ENCODE measurements around the gene STX8. TPM values are rescaled to one million over a fixed set of nuclear protein-coding genes. Genes with fewer than 3 reads are reported as not detected.

The STX8 gene
- polyA plus RNA-seq, 1 donor from 2014 or later, result 142 TPM

DNA sequence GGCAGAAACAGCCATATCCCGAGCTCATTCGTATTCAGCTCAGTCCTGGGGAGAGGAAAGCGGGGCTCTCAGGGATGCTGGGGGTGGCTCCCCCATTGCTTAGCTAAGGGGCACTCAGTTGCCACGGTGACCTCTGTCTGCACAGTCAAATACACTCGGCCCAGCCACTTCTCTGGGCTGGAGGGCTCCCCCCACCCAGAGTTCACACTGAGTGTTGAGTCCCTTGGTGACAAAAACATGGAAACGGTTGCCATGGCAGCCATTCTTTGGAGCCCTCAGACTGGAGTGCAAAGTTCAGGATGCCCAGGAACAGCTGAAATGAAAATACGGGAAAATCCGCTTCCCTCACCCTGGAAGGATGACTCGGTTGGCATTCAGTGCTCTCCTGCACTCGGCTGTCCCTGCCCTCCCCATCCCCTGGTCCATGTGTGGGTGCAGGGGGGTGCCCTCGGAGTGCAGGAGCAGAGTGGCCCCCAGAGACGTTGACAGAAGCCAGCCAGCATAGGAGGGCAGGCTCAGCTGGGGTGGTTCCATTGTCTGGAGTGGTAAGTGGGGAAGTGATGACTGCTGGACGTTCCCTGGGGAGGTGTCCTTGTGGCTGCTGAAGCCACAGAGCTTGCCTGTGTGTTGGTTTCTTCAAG is 337.8 kb downstream of the STX8 start:
- Mint-ChIP-seq H3K27ac (peak overlapping the region in 1 of 3 donors; percentile 84), H3K4me3 (peak overlapping the region in 2 of 4 donors; percentile 43 to 83), H3K27me3 (peaks cover 5% of the 10 kb centered on the region), H3K4me1 (peaks cover 1 to 6% (median 4%) of the 10 kb centered on the region in 3 donors), H3K9me3 (no peaks in the 10 kb centered on the region), H3K36me3 (no peaks in the 10 kb centered on the region)

DNA sequence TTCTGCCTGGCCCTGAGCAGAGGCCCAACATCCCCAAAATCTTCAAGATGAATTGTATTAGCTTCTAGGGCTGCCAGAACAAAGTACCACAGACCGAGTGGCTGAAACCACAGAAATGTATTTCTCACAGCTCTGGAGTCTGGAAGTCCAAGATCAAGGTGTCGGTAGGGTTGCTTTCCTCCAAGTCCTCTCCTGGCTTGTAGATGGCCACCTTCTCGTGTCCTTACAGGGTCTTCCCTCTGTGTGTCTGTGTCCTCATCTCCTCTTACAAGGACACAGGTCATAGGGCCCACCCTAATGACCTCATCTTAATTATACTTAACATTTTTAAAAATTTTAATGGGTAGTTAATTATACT is 338.6 kb downstream of the STX8 start:
- Mint-ChIP-seq H3K4me1 (peaks cover 1 to 6% (median 4%) of the 10 kb centered on the region in 3 donors), H3K27ac (no peak overlapping the region), H3K36me3 (no peaks in the 10 kb centered on the region), H3K4me3 (no peak overlapping the region), H3K27me3 (peaks cover 5% of the 10 kb centered on the region), H3K9me3 (no peaks in the 10 kb centered on the region)

DNA sequence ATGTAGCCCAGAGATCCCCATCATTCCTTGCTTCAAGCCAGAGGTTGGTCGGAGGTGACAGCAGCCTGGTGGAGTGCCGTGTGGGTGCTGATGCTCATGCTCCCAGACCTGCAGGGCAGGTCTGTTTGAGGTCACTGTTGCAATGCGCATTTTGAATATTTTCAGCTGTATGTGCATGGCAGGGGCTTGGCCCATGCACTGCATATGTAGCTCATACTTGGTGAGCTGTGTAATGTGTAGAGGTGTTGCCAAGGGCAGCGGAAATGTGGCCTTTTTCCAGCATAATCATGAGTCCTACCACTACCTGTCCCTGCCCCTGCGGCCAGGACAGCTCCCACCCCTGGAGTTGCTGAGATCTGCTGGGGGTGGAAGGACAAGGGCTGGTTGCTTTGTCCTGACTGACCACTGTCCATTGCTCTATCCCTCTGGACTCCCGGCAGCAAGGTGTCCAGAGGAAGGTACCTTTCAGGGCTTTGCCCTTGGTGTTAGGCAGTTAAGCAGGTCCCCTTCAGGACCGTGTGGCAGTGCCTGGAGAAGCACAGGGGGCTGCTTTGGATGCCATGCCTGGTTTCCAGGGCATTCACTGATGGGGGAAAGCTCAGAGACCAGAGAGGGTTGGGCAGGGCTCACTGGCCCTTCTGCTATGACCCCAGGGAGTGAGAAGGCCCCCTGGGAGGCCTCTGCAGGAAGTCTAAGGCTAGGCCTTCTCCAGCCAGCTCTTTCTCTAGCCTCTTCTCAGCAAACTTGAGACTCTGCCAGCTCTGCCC is 339.2 kb downstream of the STX8 start:
- H3K36me3 Mint-ChIP-seq, result no peaks in the 10 kb centered on the region
- peaks cover 1 to 5% (median 4%) of the 10 kb centered on the region in 3 donors for H3K4me1 Mint-ChIP-seq
- H3K27me3 Mint-ChIP-seq, result peaks cover 5% of the 10 kb centered on the region
- H3K9me3 Mint-ChIP-seq, result no peaks in the 10 kb centered on the region
- H3K4me3 Mint-ChIP-seq, result peak overlapping the region in 1 of 4 donors; percentile 7
- H3K27ac Mint-ChIP-seq, result no peak overlapping the region

DNA sequence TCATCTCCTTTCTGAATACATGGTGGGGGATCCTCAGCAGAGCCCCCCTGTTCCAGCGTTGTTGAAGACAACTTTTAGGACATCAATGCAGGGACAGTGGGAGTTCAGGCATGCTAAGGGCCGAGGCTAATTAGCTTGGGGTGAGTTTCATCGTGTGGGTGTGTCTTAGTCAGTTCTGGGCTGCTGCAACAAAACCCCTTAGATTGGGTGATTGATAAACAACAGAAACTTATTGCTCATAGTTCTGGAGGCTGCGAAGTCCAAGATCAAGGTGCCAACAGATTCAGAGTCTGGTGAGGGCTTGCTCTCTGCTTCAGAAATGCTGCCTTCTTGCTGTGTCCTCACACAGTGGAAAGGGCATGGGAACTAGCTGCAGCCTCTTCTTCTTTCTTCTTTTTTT is 340.3 kb downstream of the STX8 start:
- no peak overlapping the region for H3K27ac Mint-ChIP-seq
- no peak overlapping the region for H3K4me3 Mint-ChIP-seq
- peaks cover under 1 to 4% (median 2%) of the 10 kb centered on the region in 3 donors for H3K4me1 Mint-ChIP-seq
- H3K9me3 Mint-ChIP-seq, result no peaks in the 10 kb centered on the region
- peaks cover 5% of the 10 kb centered on the region for H3K27me3 Mint-ChIP-seq
- H3K36me3 Mint-ChIP-seq, result no peaks in the 10 kb centered on the region

DNA sequence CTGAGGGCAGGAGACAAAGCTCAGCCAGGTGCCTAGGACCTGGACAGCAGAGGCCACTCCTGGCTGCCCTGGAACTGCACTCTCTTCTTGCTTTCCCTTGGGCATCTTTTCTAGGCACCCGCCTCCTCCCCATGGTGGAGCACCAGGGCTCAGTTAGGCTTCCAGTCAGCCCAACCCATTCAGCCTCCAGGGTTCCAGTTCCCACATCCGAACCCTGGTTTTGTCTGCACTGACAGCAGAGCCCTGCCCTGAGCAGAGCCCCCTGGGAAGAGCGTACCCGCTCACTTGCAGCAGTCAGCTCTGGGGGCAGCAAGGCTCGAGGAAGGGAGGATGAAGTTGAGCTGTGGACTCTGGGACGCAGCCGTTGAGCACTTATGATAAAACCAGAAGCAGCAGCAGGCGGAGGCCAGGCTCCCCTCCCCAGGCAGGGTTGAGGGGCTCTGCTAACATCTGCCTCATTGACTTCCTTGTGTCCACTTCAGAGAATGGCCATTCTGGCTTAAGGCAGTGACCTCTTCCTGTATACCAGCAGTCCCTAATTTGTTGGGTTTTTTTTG is 341.2 kb downstream of the STX8 start:
- no peak overlapping the region for H3K4me3 Mint-ChIP-seq
- H3K27me3 Mint-ChIP-seq, result peaks cover 8% of the 10 kb centered on the region
- H3K36me3 Mint-ChIP-seq, result no peaks in the 10 kb centered on the region
- no peaks in the 10 kb centered on the region for H3K9me3 Mint-ChIP-seq
- no peak overlapping the region for H3K27ac Mint-ChIP-seq
- H3K4me1 Mint-ChIP-seq, result peaks cover 0 to 4% (median 2%) of the 10 kb centered on the region in 3 donors

DNA sequence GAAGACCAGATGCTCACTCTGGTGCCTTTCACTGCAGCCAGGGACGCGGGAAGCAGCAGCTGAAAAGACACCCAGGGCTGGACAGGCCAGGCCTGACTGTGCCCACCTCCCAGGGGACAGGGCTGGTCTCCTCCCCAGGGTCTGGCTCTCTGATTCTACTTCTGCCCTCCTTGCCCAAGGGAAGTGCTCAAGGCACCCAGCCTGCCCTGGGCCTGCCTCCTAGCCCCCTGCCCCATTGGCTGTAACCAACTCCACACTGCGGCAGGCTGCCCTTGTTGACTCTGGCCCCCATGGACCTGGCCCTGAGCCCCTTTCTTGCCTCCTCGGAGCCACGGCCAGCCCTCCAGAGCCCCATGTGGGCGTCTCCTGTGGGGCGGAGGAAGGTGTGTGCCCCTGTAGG is 341.9 kb downstream of the STX8 start:
- H3K36me3 Mint-ChIP-seq, result no peaks in the 10 kb centered on the region
- H3K27ac Mint-ChIP-seq, result no peak overlapping the region
- H3K4me3 Mint-ChIP-seq, result no peak overlapping the region
- peaks cover 0 to 3% (median 1%) of the 10 kb centered on the region in 3 donors for H3K4me1 Mint-ChIP-seq
- H3K9me3 Mint-ChIP-seq, result no peaks in the 10 kb centered on the region
- peaks cover 10% of the 10 kb centered on the region for H3K27me3 Mint-ChIP-seq

DNA sequence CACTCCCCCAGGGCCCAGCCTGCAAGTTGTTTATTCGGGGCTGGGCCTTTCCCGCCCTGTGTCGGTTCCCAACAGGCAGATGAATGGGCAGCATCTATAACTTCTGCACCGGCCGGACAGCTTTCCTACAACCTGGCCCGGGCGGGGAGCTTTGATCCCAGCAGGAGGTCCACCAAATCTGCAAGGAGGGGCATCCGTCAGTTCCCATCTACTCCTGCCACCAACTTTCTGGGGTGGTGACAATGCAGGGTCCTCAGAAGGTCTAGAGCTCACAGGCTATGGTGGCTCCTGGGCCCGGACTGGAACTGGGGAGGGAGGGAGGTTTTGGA is 342.4 kb downstream of the STX8 start:
- Mint-ChIP-seq H3K4me3 (no peak overlapping the region), H3K27ac (no peak overlapping the region), H3K4me1 (no peaks in the 10 kb centered on the region), H3K27me3 (peaks cover 10% of the 10 kb centered on the region), H3K9me3 (no peaks in the 10 kb centered on the region), H3K36me3 (no peaks in the 10 kb centered on the region)

DNA sequence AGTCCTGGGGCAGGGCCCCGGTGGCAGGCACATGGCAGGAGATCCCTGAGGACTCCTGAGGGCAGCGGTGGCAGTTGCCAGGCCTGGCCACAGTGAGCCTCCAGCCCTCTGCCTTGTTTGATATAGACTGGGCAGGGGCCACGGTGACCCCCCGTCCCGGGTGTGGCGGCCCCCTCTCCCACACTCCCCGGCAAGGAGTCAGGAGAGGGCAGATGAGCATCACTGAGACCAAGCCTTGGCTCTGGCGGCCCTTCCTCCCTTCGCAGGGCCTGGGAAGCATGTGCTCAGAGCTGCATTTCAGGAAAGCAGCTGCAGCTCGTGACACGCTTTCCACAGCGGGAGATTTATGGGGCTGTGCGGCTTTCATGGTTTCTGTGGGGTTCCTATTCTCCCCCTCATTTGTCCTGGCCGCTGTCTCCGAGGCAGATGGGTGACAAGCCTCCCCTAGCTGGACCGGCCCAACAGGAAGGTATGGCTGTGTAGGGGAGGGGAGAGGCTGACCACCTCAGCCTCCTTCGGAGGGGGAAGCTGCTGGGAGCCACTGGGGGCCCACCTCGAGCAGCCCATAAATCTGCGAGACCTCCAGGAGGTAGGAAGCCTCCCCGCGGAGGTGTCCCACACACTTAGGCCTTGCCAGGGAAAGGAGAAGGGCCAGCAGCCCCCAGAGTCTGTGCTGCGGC is 342.9 kb downstream of the STX8 start:
- Mint-ChIP-seq H3K9me3 (no peaks in the 10 kb centered on the region), H3K27me3 (peaks cover 10% of the 10 kb centered on the region), H3K4me1 (no peaks in the 10 kb centered on the region), H3K27ac (no peak overlapping the region), H3K4me3 (no peak overlapping the region), H3K36me3 (no peaks in the 10 kb centered on the region)

DNA sequence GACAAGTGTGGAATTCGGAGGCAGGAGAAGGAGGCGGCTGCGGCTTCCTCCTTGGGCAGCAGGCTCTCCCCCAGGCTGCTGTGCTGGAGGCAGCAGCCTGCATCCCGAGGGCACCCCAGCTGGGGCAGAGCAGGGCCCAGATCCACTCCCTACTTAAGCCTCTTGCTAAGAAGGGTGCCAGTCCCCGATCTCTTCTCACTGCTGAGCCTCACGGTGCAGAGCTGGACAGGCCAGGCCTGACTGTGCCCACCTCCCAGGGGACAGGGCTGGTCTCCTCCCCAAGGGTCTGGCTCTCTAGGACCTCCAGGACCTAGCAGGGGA is 343.5 kb downstream of the STX8 start:
- no peaks in the 10 kb centered on the region for H3K36me3 Mint-ChIP-seq
- H3K27ac Mint-ChIP-seq, result no peak overlapping the region
- no peak overlapping the region for H3K4me3 Mint-ChIP-seq
- H3K9me3 Mint-ChIP-seq, result no peaks in the 10 kb centered on the region
- H3K27me3 Mint-ChIP-seq, result peaks cover 10% of the 10 kb centered on the region
- no peaks in the 10 kb centered on the region for H3K4me1 Mint-ChIP-seq

DNA sequence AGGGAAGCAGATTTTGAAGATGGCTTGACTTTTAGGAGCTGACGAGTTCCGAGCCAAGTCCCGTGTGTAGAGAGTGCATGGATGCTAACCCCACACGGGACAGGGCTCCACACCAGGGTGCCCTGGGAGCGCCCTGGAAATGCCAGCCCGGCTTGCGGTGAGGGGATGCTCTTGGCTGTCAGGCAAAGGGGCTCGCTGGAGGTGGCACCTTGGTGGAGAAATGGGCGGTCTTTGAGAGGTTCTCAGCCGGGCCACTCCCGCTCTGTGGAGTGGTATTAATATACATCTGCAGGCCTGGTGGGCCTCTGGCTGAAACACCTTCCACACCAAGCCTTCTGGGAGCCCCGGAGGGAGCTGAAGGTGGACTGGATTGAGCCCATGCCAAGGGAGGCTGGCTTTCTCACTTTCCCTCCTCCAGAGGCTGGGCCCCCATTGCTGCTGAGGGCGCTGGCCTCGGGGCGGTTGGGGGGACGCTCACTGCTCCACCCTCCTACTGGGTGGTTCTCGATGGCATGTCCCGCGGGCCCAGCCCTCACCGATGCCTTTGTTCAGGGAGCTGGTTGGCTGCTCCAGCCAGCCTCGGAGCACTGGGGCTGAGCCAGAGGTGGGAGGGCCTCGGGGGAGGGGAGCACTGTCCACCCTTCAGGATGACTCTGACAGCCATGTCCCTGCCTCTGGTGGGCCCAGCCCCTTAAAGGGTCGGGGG is 344.0 kb downstream of the STX8 start:
- Mint-ChIP-seq H3K9me3 (no peaks in the 10 kb centered on the region), H3K27me3 (peaks cover 10% of the 10 kb centered on the region), H3K36me3 (no peaks in the 10 kb centered on the region), H3K4me1 (no peaks in the 10 kb centered on the region), H3K27ac (no peak overlapping the region), H3K4me3 (no peak overlapping the region)

DNA sequence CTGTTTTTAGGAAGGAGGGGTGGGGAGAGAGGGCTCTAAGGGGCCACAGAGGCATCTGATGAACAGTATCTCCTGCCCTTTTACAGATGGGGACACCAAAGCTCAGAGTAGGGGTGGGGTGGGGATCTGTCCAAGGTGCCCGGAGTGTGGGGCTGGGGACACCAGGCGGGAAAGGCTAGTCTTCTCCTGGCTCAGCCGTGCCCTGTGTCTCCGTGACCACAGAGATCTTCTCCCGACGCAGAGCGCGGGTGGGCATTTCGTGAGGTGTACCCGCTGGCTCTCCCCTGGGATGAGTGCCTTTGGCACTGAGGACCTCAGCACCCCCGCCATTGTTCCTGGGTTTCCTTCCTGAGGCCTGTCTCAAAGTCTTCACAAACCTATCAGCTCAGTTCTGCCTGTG is 344.8 kb downstream of the STX8 start:
- H3K4me1 Mint-ChIP-seq, result no peaks in the 10 kb centered on the region
- H3K4me3 Mint-ChIP-seq, result no peak overlapping the region
- peaks cover 10% of the 10 kb centered on the region for H3K27me3 Mint-ChIP-seq
- no peaks in the 10 kb centered on the region for H3K36me3 Mint-ChIP-seq
- no peak overlapping the region for H3K27ac Mint-ChIP-seq
- H3K9me3 Mint-ChIP-seq, result no peaks in the 10 kb centered on the region

DNA sequence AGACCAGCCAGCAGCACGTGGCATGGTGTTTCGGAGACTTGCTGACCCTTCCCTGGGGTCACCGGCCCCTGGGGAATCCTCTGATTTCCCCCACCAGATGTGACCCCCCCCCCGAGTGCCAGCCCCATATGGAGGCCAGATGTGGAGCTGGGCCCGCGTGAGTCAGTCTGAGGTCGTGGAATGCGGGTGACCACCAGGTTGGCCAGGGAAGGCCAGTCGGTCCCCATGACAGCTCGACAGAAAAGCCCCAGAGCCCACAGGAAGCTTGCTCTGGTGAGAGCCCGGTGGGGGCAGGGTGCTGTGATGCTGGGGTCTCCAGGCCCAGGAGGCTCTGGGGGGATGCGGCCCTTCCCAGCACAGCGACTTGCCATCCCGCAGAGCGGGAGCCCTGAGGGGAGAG is 345.3 kb downstream of the STX8 start:
- Mint-ChIP-seq H3K4me1 (no peaks in the 10 kb centered on the region), H3K27me3 (peaks cover 9% of the 10 kb centered on the region), H3K9me3 (no peaks in the 10 kb centered on the region), H3K4me3 (no peak overlapping the region), H3K36me3 (no peaks in the 10 kb centered on the region), H3K27ac (no peak overlapping the region)

DNA sequence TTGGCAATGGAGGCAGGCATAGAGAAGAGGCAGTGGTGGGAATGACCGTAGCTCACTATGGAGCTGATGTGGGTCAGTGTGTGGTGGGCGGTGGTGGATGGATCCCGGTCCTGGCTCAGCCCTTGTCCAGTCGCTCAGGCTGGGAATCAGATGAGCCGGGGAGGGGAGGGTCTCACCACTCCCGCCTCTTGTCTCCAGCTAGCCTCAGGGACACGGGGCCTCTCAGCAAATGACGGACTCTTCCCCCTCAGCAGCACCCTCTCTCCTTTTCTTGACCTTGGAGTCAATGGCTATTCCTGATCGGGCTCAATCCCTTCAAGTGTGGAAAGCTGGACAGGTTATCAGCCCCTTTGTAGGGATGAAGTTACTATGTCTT is 345.8 kb downstream of the STX8 start:
- Mint-ChIP-seq H3K4me1 (no peaks in the 10 kb centered on the region), H3K27me3 (peaks cover 6% of the 10 kb centered on the region), H3K9me3 (no peaks in the 10 kb centered on the region), H3K4me3 (peak overlapping the region in 1 of 4 donors; percentile 34), H3K36me3 (no peaks in the 10 kb centered on the region), H3K27ac (no peak overlapping the region)

DNA sequence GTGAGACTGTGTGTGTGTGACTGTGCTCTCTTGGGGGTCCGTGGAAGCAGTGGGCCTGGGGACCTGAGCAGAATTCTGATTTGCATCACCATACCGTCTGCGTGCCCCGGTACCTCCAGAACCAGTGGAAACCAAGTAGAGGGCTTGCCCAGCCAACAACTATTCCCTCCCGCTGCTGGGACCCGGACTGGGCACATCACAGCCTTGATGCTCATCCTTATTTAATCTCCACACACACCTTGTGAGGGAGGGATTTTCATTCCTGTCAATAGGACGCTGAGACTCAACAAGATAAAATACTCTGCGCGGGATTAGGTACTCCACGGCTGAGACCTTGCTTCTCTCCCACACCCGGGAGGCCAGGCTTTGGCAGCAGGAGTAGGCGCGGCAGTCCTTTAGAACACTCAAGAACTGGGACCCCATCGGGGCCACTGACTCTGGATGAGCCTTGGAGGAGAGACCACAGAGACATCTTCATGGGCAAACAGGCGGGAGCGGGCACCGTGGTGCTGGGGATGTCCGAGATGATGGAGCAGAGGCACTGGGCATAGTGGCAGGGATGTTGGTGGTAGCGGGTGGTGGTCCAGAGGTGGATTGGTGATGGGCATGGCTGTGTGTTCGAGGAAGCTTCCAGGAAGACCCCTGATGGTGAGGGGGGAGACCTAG is 346.3 kb downstream of the STX8 start:
- Mint-ChIP-seq H3K36me3 (no peaks in the 10 kb centered on the region), H3K27me3 (peaks cover 6% of the 10 kb centered on the region), H3K27ac (no peak overlapping the region), H3K4me1 (no peaks in the 10 kb centered on the region), H3K4me3 (peak overlapping the region in 1 of 4 donors; percentile 34), H3K9me3 (no peaks in the 10 kb centered on the region)
